MM.1S (cell line): ENCODE data around the gene PMF1.

Source experiments
- CTCF ChIP-seq: fragments of 300-600 bp; sonication (generic); IDR thresholded peaks from 2 replicates; pipeline ENCODE4 v1.5.1; 2016; ENCODE audit warnings: antibody characterized with exemption, low read length, mixed read lengths
- EZH2 ChIP-seq: fragments of 300-600 bp; sonication (generic); optimal IDR thresholded peaks from 2 replicates; pipeline ENCODE3; 2017; ENCODE audit warnings: low read depth, mild to moderate bottlenecking, antibody characterized with exemption, low read length, mixed read lengths
- EZH2phosphoT487 ChIP-seq: fragments of 300-600 bp; sonication (generic); IDR thresholded peaks from 2 replicates; pipeline ENCODE4 v1.6.1; 2018; ENCODE audit warnings: antibody characterized with exemption, low read length

GRCh38 chr1:156214024-156214748 is 1.4 kb downstream of the PMF1 start:
- no peak for TF ChIP-seq CTCF
- TF ChIP-seq EZH2, result no peak
- TF ChIP-seq EZH2phosphoT487, result no peak
